ENCODE results near the gene SECTM1.

GRCh38 chr17:82333279-82334171 lies at the start of gene SECTM1:
- TF ChIP-seq EZH2 (IDR thresholded peaks at IDR 0.05; ENCODE audit: insufficient read depth, poor library complexity, severe bottlenecking) (no peak), EZH2phosphoT487 (IDR thresholded peaks at IDR 0.05; ENCODE audit: insufficient read depth, low read depth) (no peak)

All from GM23248 (cell line).